ENCODE results near the gene COL5A1. TPM values are rescaled to one million over a fixed set of nuclear protein-coding genes. Genes with fewer than 3 reads are reported as not detected.

COL5A1 gene
- total RNA-seq (ENCODE audit: low replicate concordance): 6.1 and 14.2 TPM in 2 replicates

DNA sequence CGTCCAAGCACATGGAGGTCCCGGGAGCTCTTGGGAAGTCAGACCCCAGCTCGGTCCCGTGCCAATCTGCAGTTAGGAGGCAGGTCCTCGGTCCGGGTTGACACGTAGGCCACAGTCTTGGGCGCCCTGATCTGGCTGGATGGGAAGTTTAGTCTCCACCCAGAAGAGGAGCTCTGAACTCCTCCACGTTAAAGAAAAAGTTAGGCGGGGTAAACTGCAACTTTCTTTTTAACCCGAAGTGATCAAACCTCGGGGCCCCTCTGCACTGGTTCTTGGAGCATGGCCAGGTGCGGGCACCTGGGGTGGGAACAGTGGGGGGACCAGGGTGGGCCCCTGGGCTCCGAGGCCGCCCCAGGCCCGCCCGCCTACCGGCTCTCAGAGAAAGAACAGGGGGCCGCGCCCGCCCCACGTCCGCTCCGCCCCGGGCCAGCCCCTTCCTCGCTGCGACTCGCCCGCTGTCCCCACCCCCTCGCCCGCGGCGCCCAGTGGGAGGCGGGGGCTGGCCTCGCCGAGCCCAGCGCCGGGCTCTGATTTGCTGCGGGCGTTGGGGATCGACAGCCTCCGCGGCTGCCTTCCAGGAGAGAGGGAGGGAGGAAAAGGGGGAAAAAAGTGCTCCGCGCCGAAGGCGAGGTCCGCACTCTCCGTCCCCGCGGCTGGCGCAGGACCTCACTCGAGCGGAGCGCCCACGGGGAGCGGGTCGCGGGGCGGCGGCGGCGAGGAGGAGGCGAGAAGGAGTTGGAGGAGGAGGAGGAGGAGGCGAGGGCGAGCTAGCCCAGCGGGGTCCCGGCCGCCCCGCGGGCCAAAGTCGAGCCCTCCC, at the start of gene COL5A1:
Gene COL5A1 (plus strand): TSS at position 631 of the 817 bp plus-strand sequence. CDS start 385 bp downstream, outside the sequence.
- TF ChIP-seq EZH2phosphoT487 (IDR thresholded peaks at IDR 0.05): no peak
- no peak for TF ChIP-seq EZH2 (IDR thresholded peaks at IDR 0.05)
- TF ChIP-seq, protein P1, sequence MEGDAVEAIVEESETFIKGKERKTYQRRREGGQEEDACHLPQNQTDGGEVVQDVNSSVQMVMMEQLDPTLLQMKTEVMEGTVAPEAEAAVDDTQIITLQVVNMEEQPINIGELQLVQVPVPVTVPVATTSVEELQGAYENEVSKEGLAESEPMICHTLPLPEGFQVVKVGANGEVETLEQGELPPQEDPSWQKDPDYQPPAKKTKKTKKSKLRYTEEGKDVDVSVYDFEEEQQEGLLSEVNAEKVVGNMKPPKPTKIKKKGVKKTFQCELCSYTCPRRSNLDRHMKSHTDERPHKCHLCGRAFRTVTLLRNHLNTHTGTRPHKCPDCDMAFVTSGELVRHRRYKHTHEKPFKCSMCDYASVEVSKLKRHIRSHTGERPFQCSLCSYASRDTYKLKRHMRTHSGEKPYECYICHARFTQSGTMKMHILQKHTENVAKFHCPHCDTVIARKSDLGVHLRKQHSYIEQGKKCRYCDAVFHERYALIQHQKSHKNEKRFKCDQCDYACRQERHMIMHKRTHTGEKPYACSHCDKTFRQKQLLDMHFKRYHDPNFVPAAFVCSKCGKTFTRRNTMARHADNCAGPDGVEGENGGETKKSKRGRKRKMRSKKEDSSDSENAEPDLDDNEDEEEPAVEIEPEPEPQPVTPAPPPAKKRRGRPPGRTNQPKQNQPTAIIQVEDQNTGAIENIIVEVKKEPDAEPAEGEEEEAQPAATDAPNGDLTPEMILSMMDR (IDR thresholded peaks at IDR 0.05): no peak
- H3K4me2 ChIP-seq: peak within 1 kb of the TSS; percentile 82
- Mint-ChIP-seq H3K27ac (no peak within 1 kb of the TSS), H3K4me1 (peaks cover 33% of the 10 kb centered on the region), H3K4me3 (peak within 1 kb of the TSS; percentile 85), H3K9me3 (no peaks in the 10 kb centered on the region), H3K27me3 (ENCODE audit: insufficient read depth, low read depth) (peaks cover 21% of the 10 kb centered on the region), H3K36me3 (no peaks in the 10 kb centered on the region)
- H3K36me3 ChIP-seq: no peaks in the 10 kb centered on the region
- H3K9ac ChIP-seq: no peak within 1 kb of the TSS
- H3K27me3 ChIP-seq: peaks cover 23% of the 10 kb centered on the region
- H3K4me1 ChIP-seq: peaks cover 22% of the 10 kb centered on the region
- H3K9me3 ChIP-seq (ENCODE audit: low read depth): no peaks in the 10 kb centered on the region
- peaks cover 34% of the 10 kb centered on the region for H4K20me1 ChIP-seq (ENCODE audit: low read depth)
- H3K4me3 ChIP-seq: peak within 1 kb of the TSS; percentile 73
- peak within 1 kb of the TSS; percentile 92 for H2AFZ ChIP-seq (replicated peaks)
- H3F3A ChIP-seq (ENCODE audit: low read depth): peaks cover 16% of the 10 kb centered on the region
- no peak within 1 kb of the TSS for H3K27ac ChIP-seq
- DNase-seq (ENCODE audit: low spot score): peak; percentile 96
- no peaks in the 10 kb centered on the region for H3K79me2 ChIP-seq (ENCODE audit: low read depth)

DNA sequence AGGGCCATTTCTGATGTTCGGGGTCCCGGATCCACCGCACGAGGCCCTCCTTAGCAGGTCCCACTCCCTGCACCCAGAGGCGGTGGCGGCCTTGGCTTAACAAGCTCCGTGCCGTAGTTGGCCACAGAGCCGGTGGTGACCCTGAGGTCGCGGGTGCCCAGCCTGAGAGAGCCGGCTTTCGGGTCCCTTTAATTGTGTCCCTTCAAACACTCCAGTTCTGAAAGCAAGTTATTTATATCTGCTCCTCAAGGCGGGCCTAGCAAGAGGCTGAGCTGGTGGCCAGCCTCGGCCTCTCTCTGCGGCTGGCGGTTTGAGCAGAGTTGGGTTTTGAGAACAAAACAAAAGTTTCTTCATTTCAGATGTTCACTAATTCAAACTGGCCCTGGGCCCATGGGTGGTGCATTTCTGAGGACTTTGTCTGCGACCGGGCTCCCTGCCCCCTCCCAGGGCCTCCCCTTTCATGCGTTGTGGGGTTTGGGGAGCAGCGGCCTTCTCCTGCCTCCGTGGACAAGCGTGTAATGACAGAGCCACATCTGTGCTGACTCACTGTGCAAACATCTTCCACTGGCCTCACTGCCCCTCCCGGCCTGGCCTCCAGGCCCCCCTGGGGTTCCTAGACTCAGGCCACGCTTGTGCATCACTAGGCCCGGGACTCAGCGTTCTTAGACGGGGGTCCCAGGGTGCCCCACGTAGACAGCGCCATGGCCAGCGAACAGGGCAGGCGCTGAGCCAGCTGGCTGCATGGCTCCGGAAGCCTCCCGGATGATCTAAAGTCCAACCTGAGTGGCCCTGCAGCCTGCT, 49.4 kb upstream of the COL5A1 start:
- Histone ChIP-seq H3K4me1 (no peaks in the 10 kb centered on the region), H3K27ac (no peak overlapping the region), H3K4me2 (no peak overlapping the region), H3F3A (ENCODE audit: low read depth) (peaks cover 14% of the 10 kb centered on the region), H3K36me3 (no peaks in the 10 kb centered on the region), H3K27me3 (no peaks in the 10 kb centered on the region), H2AFZ (replicated peaks) (no peak overlapping the region), H3K9ac (no peak overlapping the region), H3K4me3 (no peak overlapping the region), H4K20me1 (ENCODE audit: low read depth) (no peaks in the 10 kb centered on the region), H3K79me2 (ENCODE audit: low read depth) (no peaks in the 10 kb centered on the region), H3K9me3 (ENCODE audit: low read depth) (no peaks in the 10 kb centered on the region)
- Mint-ChIP-seq H3K36me3 (no peaks in the 10 kb centered on the region), H3K4me3 (no peak overlapping the region), H3K27ac (peak overlapping the region; percentile 66), H3K27me3 (ENCODE audit: insufficient read depth, low read depth) (peaks cover 9% of the 10 kb centered on the region), H3K4me1 (peaks cover 16% of the 10 kb centered on the region), H3K9me3 (peaks cover 2% of the 10 kb centered on the region)
- no peak for DNase-seq (ENCODE audit: low spot score)
- no peak for TF ChIP-seq EZH2phosphoT487 (IDR thresholded peaks at IDR 0.05)
- TF ChIP-seq, protein P1 (IDR thresholded peaks at IDR 0.05): no peak
- no peak for TF ChIP-seq EZH2 (IDR thresholded peaks at IDR 0.05)

DNA sequence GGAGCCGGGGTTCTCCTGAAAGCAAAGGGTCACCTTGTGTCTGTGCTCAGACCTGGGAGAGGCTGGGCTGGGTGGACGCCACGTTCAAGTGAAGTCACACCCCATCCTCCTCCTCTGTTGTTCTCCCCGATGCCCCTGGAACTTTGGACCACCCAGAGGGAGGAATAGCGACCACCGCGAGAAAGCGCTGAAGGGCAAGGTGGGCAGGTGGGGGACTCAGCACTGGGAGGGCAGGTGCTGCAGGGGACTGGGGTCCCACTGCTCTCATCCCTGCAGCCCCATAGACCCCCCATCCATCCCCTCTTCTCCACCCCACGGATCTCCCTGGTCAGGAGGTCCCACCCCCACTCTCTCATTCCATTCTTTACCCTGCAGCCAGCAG, 48.8 kb upstream of the COL5A1 start:
- DNase-seq (ENCODE audit: low spot score): no peak
- H3K27me3 ChIP-seq: no peaks in the 10 kb centered on the region
- no peaks in the 10 kb centered on the region for H3K36me3 ChIP-seq
- H3K79me2 ChIP-seq (ENCODE audit: low read depth): no peaks in the 10 kb centered on the region
- no peak overlapping the region for H3K27ac ChIP-seq
- no peaks in the 10 kb centered on the region for H3K4me1 ChIP-seq
- peaks cover 14% of the 10 kb centered on the region for H3F3A ChIP-seq (ENCODE audit: low read depth)
- no peak for TF ChIP-seq EZH2phosphoT487 (IDR thresholded peaks at IDR 0.05)
- TF ChIP-seq, protein P1 (IDR thresholded peaks at IDR 0.05): no peak
- no peak for TF ChIP-seq EZH2 (IDR thresholded peaks at IDR 0.05)
- H3K9me3 ChIP-seq (ENCODE audit: low read depth): no peaks in the 10 kb centered on the region
- no peak overlapping the region for H3K4me2 ChIP-seq
- no peaks in the 10 kb centered on the region for H4K20me1 ChIP-seq (ENCODE audit: low read depth)
- Mint-ChIP-seq H3K4me3 (no peak overlapping the region), H3K27me3 (ENCODE audit: insufficient read depth, low read depth) (peaks cover 9% of the 10 kb centered on the region), H3K36me3 (no peaks in the 10 kb centered on the region), H3K4me1 (peaks cover 16% of the 10 kb centered on the region), H3K9me3 (peaks cover 2% of the 10 kb centered on the region), H3K27ac (no peak overlapping the region)
- H3K4me3 ChIP-seq: no peak overlapping the region
- no peak overlapping the region for H3K9ac ChIP-seq
- H2AFZ ChIP-seq (replicated peaks): no peak overlapping the region
